ENCODE data around the gene HFE.

DNA sequence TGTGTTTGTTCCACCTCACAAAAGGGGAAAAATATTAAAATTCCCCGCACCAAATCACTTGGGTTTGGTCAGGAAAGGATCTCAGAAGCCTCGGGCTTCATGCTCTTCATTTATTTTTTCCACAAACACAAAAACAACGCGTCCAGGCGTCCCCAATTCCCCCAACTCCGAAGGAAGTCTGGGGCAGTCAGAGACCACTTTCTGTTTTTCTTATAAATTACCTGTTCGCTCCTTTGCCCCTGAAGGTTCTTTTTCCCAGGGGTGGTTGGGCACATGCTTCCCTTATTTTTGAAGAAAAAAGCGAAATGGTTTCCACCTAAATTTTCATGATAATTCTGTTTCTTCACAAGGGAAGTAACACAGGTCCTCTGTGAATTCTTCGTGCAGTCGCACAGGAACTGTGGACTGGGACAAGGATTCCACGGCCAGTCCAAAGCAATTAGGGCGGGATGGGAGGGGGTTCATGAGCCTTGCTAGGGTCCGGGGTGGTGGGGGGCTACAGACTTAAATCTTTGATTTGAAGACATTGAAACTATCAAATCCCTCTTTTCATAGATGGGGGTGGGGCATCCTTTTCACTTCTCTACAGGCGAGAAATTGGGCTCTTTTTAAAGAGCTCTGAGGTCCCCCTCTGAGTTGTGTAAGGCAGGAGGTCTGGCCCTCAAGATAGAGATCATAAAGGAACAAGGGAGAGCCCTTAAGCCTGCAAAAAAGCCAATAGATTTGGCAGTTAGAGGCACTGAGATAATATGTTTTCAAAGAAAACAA is 30.5 kb upstream of the HFE start:
- TF ChIP-seq ZNF830 (tag by site-specific recombination; IDR thresholded peaks at IDR 0.05; ENCODE audit: low read depth) (no peak), CTCF (tag by site-specific recombination; IDR thresholded peaks at IDR 0.05) (no peak), ZNF121 (tag by site-specific recombination; IDR thresholded peaks at IDR 0.05) (no peak), TRIM28 (IDR thresholded peaks at IDR 0.05; ENCODE audit: borderline replicate concordance, low read length) (no peak), ZBTB7A (tag by site-specific recombination; IDR thresholded peaks at IDR 0.05; ENCODE audit: low read depth) (no peak), ZNF175 (tag by site-specific recombination; IDR thresholded peaks at IDR 0.05) (no peak), ZNF488 (tag by site-specific recombination; IDR thresholded peaks at IDR 0.05) (no peak), ZFHX2 (tag by site-specific recombination; conservative IDR thresholded peaks at IDR 0.05) (no peak)
- TF ChIP-seq, protein P1, sequence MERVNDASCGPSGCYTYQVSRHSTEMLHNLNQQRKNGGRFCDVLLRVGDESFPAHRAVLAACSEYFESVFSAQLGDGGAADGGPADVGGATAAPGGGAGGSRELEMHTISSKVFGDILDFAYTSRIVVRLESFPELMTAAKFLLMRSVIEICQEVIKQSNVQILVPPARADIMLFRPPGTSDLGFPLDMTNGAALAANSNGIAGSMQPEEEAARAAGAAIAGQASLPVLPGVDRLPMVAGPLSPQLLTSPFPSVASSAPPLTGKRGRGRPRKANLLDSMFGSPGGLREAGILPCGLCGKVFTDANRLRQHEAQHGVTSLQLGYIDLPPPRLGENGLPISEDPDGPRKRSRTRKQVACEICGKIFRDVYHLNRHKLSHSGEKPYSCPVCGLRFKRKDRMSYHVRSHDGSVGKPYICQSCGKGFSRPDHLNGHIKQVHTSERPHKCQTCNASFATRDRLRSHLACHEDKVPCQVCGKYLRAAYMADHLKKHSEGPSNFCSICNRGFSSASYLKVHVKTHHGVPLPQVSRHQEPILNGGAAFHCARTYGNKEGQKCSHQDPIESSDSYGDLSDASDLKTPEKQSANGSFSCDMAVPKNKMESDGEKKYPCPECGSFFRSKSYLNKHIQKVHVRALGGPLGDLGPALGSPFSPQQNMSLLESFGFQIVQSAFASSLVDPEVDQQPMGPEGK (tag by site-specific recombination; IDR thresholded peaks at IDR 0.05) = no peak
